Ovary (tissue), 3 donors: Measurements from ENCODE around the gene SH3BP1.

Experiments used
- EP300 ChIP-seq: sonication (generic); formaldehyde crosslinking; IDR thresholded peaks from one replicate; pipeline ENCODE4 v1.6.1; 2017; ENCODE audit warnings: antibody characterized with exemption
- POLR2A ChIP-seq: fragments of 450-650 bp; IDR thresholded peaks from one replicate; pipeline ENCODE4 v1.6.1; 2017; ENCODE audit warnings: antibody characterized with exemption, mild to moderate bottlenecking, moderate library complexity
- TF ChIP-seq, protein P1 (sequence below), 3 donors: fragments of 450-650 bp in 2 of 3; fragments of 200-600 bp in 1 of 3; IDR thresholded peaks; one replicate each; pipeline versions ENCODE4 v1.5.1 to v1.8.0; 2016 to 2022; ENCODE audit warnings: antibody characterized with exemption in 3 of 3, mild to moderate bottlenecking in 1 of 3
- donor health status: DM: no; HTN: no; CAD: no.

- no peak for TF ChIP-seq EP300
- TF ChIP-seq, protein P1, sequence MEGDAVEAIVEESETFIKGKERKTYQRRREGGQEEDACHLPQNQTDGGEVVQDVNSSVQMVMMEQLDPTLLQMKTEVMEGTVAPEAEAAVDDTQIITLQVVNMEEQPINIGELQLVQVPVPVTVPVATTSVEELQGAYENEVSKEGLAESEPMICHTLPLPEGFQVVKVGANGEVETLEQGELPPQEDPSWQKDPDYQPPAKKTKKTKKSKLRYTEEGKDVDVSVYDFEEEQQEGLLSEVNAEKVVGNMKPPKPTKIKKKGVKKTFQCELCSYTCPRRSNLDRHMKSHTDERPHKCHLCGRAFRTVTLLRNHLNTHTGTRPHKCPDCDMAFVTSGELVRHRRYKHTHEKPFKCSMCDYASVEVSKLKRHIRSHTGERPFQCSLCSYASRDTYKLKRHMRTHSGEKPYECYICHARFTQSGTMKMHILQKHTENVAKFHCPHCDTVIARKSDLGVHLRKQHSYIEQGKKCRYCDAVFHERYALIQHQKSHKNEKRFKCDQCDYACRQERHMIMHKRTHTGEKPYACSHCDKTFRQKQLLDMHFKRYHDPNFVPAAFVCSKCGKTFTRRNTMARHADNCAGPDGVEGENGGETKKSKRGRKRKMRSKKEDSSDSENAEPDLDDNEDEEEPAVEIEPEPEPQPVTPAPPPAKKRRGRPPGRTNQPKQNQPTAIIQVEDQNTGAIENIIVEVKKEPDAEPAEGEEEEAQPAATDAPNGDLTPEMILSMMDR (IDR thresholded peaks at IDR 0.05): no peak
- no peak for TF ChIP-seq POLR2A
Observed at GRCh38 chr22:37672920-37673455, 33.5 kb downstream of the SH3BP1 start.
